A673 (cell line): ENCODE results near the gene LZIC. TPM values are rescaled to one million over a fixed set of nuclear protein-coding genes. Genes with fewer than 3 reads are reported as not detected.
A peak's percentile ranks its signal among the peaks of the same experiment; 100 is the strongest.

ENCODE experiments used
- Bru-seq: library from RNA; stranded (reverse); fragments of 400-500 nt; gene quantifications from one replicate; lab custom pipeline; 2021; lab: Mats Ljungman, UMichigan
- BruChase-seq, 2 experiments: library from RNA; stranded (reverse); fragments of 400-500 nt; gene quantifications; one replicate each; lab custom pipeline; 2021; lab: Mats Ljungman, UMichigan
- BruUV-seq: library from RNA; stranded (reverse); fragments of 400-500 nt; replicated peaks from 2 replicates; lab custom pipeline; 2021; lab: Mats Ljungman, UMichigan
- CTCF ChIA-PET: fragments of 300-600 bp; sonication (Branson Sonifier 250); formaldehyde crosslinking; loops from one replicate; lab custom pipeline; 2022; ENCODE audit warnings: antibody characterized with exemption; lab: Charles Lee
- POLR2A ChIA-PET: fragments of 300-600 bp; sonication (Branson Sonifier 250); formaldehyde crosslinking; loops from one replicate; lab custom pipeline; 2022; ENCODE audit warnings: antibody characterized with exemption; ENCODE audit not compliant: low non-redundant PET; lab: Charles Lee
- DNase-seq: peaks from one replicate; pipeline ENCODE4 v3.0.0-alpha.2; 2015; ENCODE audit warnings: low spot score
- H3K27ac ChIP-seq: fragments of 200-600 bp; sonication (generic); 2 replicates; pipeline ENCODE4 v1.5.1; 2016; ENCODE audit warnings: mixed run types, low read depth, mild to moderate bottlenecking, mixed read lengths, antibody characterized with exemption, low read length; ENCODE audit not compliant: poor library complexity, severe bottlenecking
- H3K27me3 ChIP-seq: fragments of 200-600 bp; sonication (generic); replicated peaks from 2 replicates; pipeline ENCODE4 v1.6.1; 2017; ENCODE audit warnings: mixed run types, low read depth, mild to moderate bottlenecking, mixed read lengths, antibody characterized with exemption, low read length; ENCODE audit not compliant: insufficient read depth, poor library complexity
- H3K36me3 ChIP-seq: fragments of 200-600 bp; sonication (generic); 2 replicates; pipeline ENCODE4 v1.6.1; 2016; ENCODE audit warnings: mixed run types, mild to moderate bottlenecking, mixed read lengths, antibody characterized with exemption, low read length; ENCODE audit not compliant: insufficient read depth, poor library complexity, severe bottlenecking
- H3K4me1 ChIP-seq: fragments of 200-600 bp; sonication (generic); 2 replicates; pipeline ENCODE4 v1.6.1; 2017; ENCODE audit warnings: mixed run types, mild to moderate bottlenecking, mixed read lengths, antibody characterized with exemption, low read length; ENCODE audit not compliant: insufficient read depth, poor library complexity, severe bottlenecking
- H3K4me3 ChIP-seq: fragments of 200-600 bp; sonication (generic); 2 replicates; pipeline ENCODE4 v1.5.1; 2016; ENCODE audit warnings: low read depth, mixed run types, mild to moderate bottlenecking, mixed read lengths, low read length; ENCODE audit not compliant: poor library complexity, severe bottlenecking
- H3K9me3 ChIP-seq: fragments of 200-600 bp; sonication (generic); 2 replicates; pipeline ENCODE4 v1.6.1; 2016; ENCODE audit warnings: mixed run types, low read depth, mild to moderate bottlenecking, mixed read lengths, antibody characterized with exemption, low read length; ENCODE audit not compliant: poor library complexity, severe bottlenecking
- EZH2 ChIP-seq: fragments of 200-600 bp; sonication (generic); IDR thresholded peaks from 2 replicates; pipeline ENCODE4 v1.6.1; 2017; ENCODE audit warnings: borderline replicate concordance, low read depth, mild to moderate bottlenecking, mixed read lengths, antibody characterized with exemption, low read length; ENCODE audit not compliant: poor library complexity, severe bottlenecking
- intact Hi-C: fragments of 100-400 bp; cut with micrococcal nuclease; formaldehyde crosslinking; loops from one replicate; pipeline ENCODE4 v1.10.0; 2022; ENCODE audit not compliant: unreplicated experiment
- long read RNA-seq: library from polyadenylated mRNA; stranded (forward); transcript quantifications from one replicate; pipeline ENCODE4 v2.0.0, GENCODE V29; 2022
- total RNA-seq: library from RNA; stranded (reverse); gene quantifications from 2 replicates; pipeline ENCODE4 v1.2.3, GENCODE V29; 2021
- TF ChIP-seq, protein P1 (sequence below): fragments of 300-800, 200-600 bp; sonication (generic); conservative IDR thresholded peaks from 2 replicates; pipeline ENCODE4 v1.5.1; 2017; ENCODE audit warnings: low read depth, mild to moderate bottlenecking, antibody characterized with exemption, low read length, moderate library complexity, mixed read lengths

Gene LZIC
- total RNA-seq = 53.7 and 56.5 TPM in 2 replicates
- percentile 70 among the genes with signal in this experiment for Bru-seq, nascent RNA
- percentile 77 among the genes with signal in this experiment for BruChase-seq, experiment 1, labeled RNA remaining after a 2-hour chase
- BruChase-seq, experiment 2, labeled RNA remaining after a 6-hour chase = percentile 93 among the genes with signal in this experiment
- long read RNA-seq, transcript LZIC-201 (8 exons, 945 nt) = minor isoform, 9 of 46 reads
- long read RNA-seq, transcript LZIC-202 (8 exons, 2,281 nt) = major isoform, 15 of 46 reads
- long read RNA-seq, transcript LZIC-203 (7 exons, 1,405 nt) = minor isoform, 10 of 46 reads
- long read RNA-seq, partial matches to known transcripts = 2 of 46 reads
- long read RNA-seq, other reads (novel, unspliced or antisense) = 10 of 46 reads

- intact Hi-C loops = loop anchor here (1.0 kb wide), 1 partner anchor 68 kb away; no protein-coding TSS in a partner anchor
- peak; percentile 94 for DNase-seq
- no TSS peak for BruUV-seq
- H3K9me3 ChIP-seq = no peaks in the 10 kb centered on the region
- peaks cover 5% of the 10 kb centered on the region for H3K4me1 ChIP-seq
- peak within 1 kb of the TSS; percentile 87 for H3K27ac ChIP-seq
- no peak for TF ChIP-seq EZH2
- TF ChIP-seq, protein P1, sequence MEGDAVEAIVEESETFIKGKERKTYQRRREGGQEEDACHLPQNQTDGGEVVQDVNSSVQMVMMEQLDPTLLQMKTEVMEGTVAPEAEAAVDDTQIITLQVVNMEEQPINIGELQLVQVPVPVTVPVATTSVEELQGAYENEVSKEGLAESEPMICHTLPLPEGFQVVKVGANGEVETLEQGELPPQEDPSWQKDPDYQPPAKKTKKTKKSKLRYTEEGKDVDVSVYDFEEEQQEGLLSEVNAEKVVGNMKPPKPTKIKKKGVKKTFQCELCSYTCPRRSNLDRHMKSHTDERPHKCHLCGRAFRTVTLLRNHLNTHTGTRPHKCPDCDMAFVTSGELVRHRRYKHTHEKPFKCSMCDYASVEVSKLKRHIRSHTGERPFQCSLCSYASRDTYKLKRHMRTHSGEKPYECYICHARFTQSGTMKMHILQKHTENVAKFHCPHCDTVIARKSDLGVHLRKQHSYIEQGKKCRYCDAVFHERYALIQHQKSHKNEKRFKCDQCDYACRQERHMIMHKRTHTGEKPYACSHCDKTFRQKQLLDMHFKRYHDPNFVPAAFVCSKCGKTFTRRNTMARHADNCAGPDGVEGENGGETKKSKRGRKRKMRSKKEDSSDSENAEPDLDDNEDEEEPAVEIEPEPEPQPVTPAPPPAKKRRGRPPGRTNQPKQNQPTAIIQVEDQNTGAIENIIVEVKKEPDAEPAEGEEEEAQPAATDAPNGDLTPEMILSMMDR = no peak
- no peaks in the 10 kb centered on the region for H3K27me3 ChIP-seq
- ChIA-PET CTCF (interaction anchor here (0.6 kb wide), 1 partner anchor 91 kb away, joined by 3 read pairs; no protein-coding TSS in a partner anchor), POLR2A (interaction anchor here (0.5 to 0.6 kb wide), 2 partner anchors 46 to 393 kb away, joined by 3 to 4 read pairs; no protein-coding TSS in a partner anchor)
- peak within 1 kb of the TSS; percentile 90 for H3K4me3 ChIP-seq
- peaks cover 4% of the 10 kb centered on the region for H3K36me3 ChIP-seq
Observed at GRCh38 chr1:9942939-9943788, at the start of gene LZIC, which contains the start of gene NMNAT1. TSS of gene LZIC (minus strand) at chr1:9943391. CDS start at chr1:9936619, 6,772 bp downstream. TSS of gene NMNAT1 (plus strand) at chr1:9943475. CDS start at chr1:9972074, 28,599 bp downstream.

DNA sequence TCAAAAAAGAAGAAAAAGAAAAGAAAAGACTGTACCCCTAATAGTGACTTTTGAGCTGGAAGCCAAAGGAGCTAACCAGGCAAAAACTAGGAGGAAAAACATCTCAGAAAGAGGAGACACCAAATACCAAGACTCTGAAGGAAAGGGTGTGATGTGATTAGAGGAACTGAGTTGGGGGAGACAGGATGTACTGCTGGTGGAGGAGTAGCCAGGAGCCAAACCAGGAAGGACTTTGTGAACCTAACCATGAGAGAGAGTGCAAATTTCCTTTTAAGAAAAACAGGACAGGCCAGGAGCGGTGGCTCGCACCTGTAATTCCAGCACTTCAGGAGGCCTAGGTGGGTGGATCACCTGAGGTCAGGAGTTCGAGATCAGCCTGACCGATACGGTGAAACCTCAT is 49.7 kb upstream of the LZIC start:
- CTCF ChIA-PET = interaction anchor here (0.6 kb wide), 1 partner anchor 11 kb away, joined by 3 read pairs; no protein-coding TSS in a partner anchor
- no peaks in the 10 kb centered on the region for H3K4me1 ChIP-seq
- no peak overlapping the region for H3K27ac ChIP-seq
- no peak for DNase-seq
- POLR2A ChIA-PET = no interaction called here
- H3K9me3 ChIP-seq = no peaks in the 10 kb centered on the region
- H3K36me3 ChIP-seq = no peaks in the 10 kb centered on the region
- no peak for TF ChIP-seq EZH2
- TF ChIP-seq, protein P1 = no peak
- no TSS peak for BruUV-seq
- no peak overlapping the region for H3K4me3 ChIP-seq
- intact Hi-C loops = no loop called here
- H3K27me3 ChIP-seq = peaks cover 18% of the 10 kb centered on the region

- intact Hi-C loops = no loop called here
- BruUV-seq = no TSS peak
Observed at GRCh38 chr1:9990944-9991343, 47.8 kb upstream of the LZIC start.

More at GRCh38 chr1:9990944-9991343, 47.8 kb upstream of the LZIC start:
- no peaks in the 10 kb centered on the region for H3K9me3 ChIP-seq
- no peaks in the 10 kb centered on the region for H3K27me3 ChIP-seq
- H3K4me1 ChIP-seq = no peaks in the 10 kb centered on the region
- no peaks in the 10 kb centered on the region for H3K36me3 ChIP-seq
- POLR2A ChIA-PET = no interaction called here
- CTCF ChIA-PET = no interaction called here
- TF ChIP-seq, protein P1 = no peak
- no peak for TF ChIP-seq EZH2
- no peak overlapping the region for H3K27ac ChIP-seq
- DNase-seq = no peak
- H3K4me3 ChIP-seq = no peak overlapping the region
